CD4-positive, alpha-beta T cell (primary cell): Measurements from ENCODE around the gene FOSB. TPM values are rescaled to one million over a fixed set of nuclear protein-coding genes. Genes with fewer than 3 reads are reported as not detected.

ENCODE experiments used
- ATAC-seq: fragments of 200-7000 bp; cut with Tn5 transposase; one replicate; pipeline ENCODE4 v1.10.0; 2022; ENCODE audit warnings: mild to moderate bottlenecking; ENCODE audit not compliant: poor library complexity
- CTCF ChIA-PET: fragments of 350-600 bp; sonication (Branson Sonifier 250); formaldehyde crosslinking; loops from one replicate; lab custom pipeline; 2021; ENCODE audit warnings: antibody characterized with exemption, inconsistent platforms; lab: Charles Lee
- POLR2A ChIA-PET: fragments of 350-600 bp; sonication (Branson Sonifier 250); formaldehyde crosslinking; loops from one replicate; lab custom pipeline; 2021; ENCODE audit warnings: antibody characterized with exemption, inconsistent platforms; lab: Charles Lee
- DNase-seq, 14 experiments: peaks; one replicate each; pipeline ENCODE4 v3.0.0-alpha.2; 2013 to 2020; ENCODE audit warnings: mixed read lengths in 2 of 14
- H3K27ac ChIP-seq, 2 donors: one replicate each; pipeline versions ENCODE4 v1.5.1 to v1.7.0; 2013; ENCODE audit warnings: low read length in 2 of 2, low read depth in 1 of 2, mild to moderate bottlenecking in 1 of 2
- H3K27me3 ChIP-seq, 2 experiments: 1 replicate in 1 of 2; 2 replicates in 1 of 2; pipeline versions ENCODE4 v1.6.1 to v1.7.0; 2013; ENCODE audit warnings: low read length in 2 of 2, control low read depth in 1 of 2, mild to moderate bottlenecking in 1 of 2, moderate library complexity in 1 of 2; ENCODE audit not compliant: insufficient read depth in 2 of 2, control insufficient read depth in 1 of 2
- H3K36me3 ChIP-seq: one replicate; pipeline ENCODE4 v1.6.1; 2013; ENCODE audit warnings: low read length, control low read depth; ENCODE audit not compliant: insufficient read depth
- H3K4me1 ChIP-seq: one replicate; pipeline ENCODE4 v1.6.1; 2013; ENCODE audit warnings: low read length, control low read depth; ENCODE audit not compliant: insufficient read depth
- H3K4me3 ChIP-seq: one replicate; pipeline ENCODE4 v1.5.1; 2013; ENCODE audit warnings: mild to moderate bottlenecking, low read length, moderate library complexity
- H3K9me3 ChIP-seq, 2 experiments: 1 replicate in 1 of 2; 2 replicates in 1 of 2; pipeline versions ENCODE4 v1.6.1 to v1.7.0; 2013; ENCODE audit warnings: low read length in 2 of 2, mild to moderate bottlenecking in 2 of 2, control low read depth in 1 of 2, moderate library complexity in 1 of 2; ENCODE audit not compliant: control insufficient read depth in 1 of 2, insufficient read depth in 1 of 2
- H3K27ac Mint-ChIP-seq: one replicate; pipeline ENCODE4 v1.8.0; 2020; ENCODE audit warnings: mixed read lengths
- H3K27me3 Mint-ChIP-seq: one replicate; pipeline ENCODE4 v1.8.0; 2021; ENCODE audit warnings: mixed read lengths
- H3K36me3 Mint-ChIP-seq: one replicate; pipeline ENCODE4 v1.8.0; 2021; ENCODE audit warnings: low read depth, mixed read lengths
- H3K4me1 Mint-ChIP-seq: one replicate; pipeline ENCODE4 v1.8.0; 2021; ENCODE audit warnings: low read depth, mixed read lengths
- H3K4me3 Mint-ChIP-seq: one replicate; pipeline ENCODE4 v1.8.0; 2020; ENCODE audit warnings: mild to moderate bottlenecking, mixed read lengths
- H3K9me3 Mint-ChIP-seq: one replicate; pipeline ENCODE4 v1.8.0; 2020; ENCODE audit warnings: mixed read lengths
- CTCF ChIP-seq: fragments of 200-600 bp; IDR thresholded peaks from one replicate; pipeline ENCODE4 v1.8.0; 2022; ENCODE audit warnings: antibody characterized with exemption, mild to moderate bottlenecking
- intact Hi-C, 2 experiments: fragments of 100-400 bp; cut with DNase I in 1 of 2; cut with micrococcal nuclease in 1 of 2; formaldehyde crosslinking; loops; one replicate each; pipeline versions ENCODE4 v1.15.1 to v1.9.0; 2023 to 2025; cut with DNase I, micrococcal nuclease
- total RNA-seq, 174 experiments: library from RNA in 2 of 174; stranded (reverse) in 2 of 174; gene quantifications; one replicate each; pipeline ENCODE4 v1.2.3 and lab custom pipeline; 2021 to 2026

Gene FOSB
- total RNA-seq, 2 experiments from 2014 or later: 422 to 424 TPM

- Histone ChIP-seq H3K9me3 (no peaks in the 10 kb centered on the region), H3K4me1 (peaks cover 49% of the 10 kb centered on the region), H3K4me3 (no peak overlapping the region), H3K36me3 (peaks cover 52% of the 10 kb centered on the region), H3K27ac (peak overlapping the region; percentile 81 to 85), H3K27me3 (no peaks in the 10 kb centered on the region)
- H3K4me3 Mint-ChIP-seq: peak overlapping the region; percentile 20
- ATAC-seq (no peak), DNase-seq (peak in 1 of 14 experiments; percentile 40)
- ChIA-PET CTCF (interaction anchor here (1.2 to 1.5 kb wide), 2 partner anchors 37 to 77 kb away, joined by 3 to 5 read pairs; no protein-coding TSS in a partner anchor), POLR2A (interaction anchor here (1.0 to 1.4 kb wide), 5 partner anchors 17 to 127 kb away, joined by 3 to 7 read pairs (median 3); partner anchors contain the start of gene EML2)
- no peaks in the 10 kb centered on the region for H3K27me3 Mint-ChIP-seq
- H3K4me1 Mint-ChIP-seq: peaks cover 40% of the 10 kb centered on the region
- no peaks in the 10 kb centered on the region for H3K9me3 Mint-ChIP-seq
- intact Hi-C loops: no loop called here
- H3K36me3 Mint-ChIP-seq: peaks cover 40% of the 10 kb centered on the region
- TF ChIP-seq CTCF: no peak
- peak overlapping the region; percentile 75 for H3K27ac Mint-ChIP-seq
Observed at GRCh38 chr19:45515807-45516401, 48.1 kb downstream of the FOSB start.

- no peaks in the 10 kb centered on the region for H3K27me3 ChIP-seq
- ChIA-PET POLR2A (interaction anchor here (1.0 kb wide), 1 partner anchor 125 kb away, joined by 4 read pairs; no protein-coding TSS in a partner anchor), CTCF (no interaction called here)
- TF ChIP-seq CTCF: no peak
- no peaks in the 10 kb centered on the region for H3K27me3 Mint-ChIP-seq
- H3K27ac ChIP-seq: no peak overlapping the region
- DNase-seq (peak in 1 of 14 experiments; percentile 19), ATAC-seq (no peak)
- no peak overlapping the region for H3K4me3 Mint-ChIP-seq
- H3K9me3 ChIP-seq: no peaks in the 10 kb centered on the region
- intact Hi-C loops: no loop called here
- peak overlapping the region; percentile 75 for H3K27ac Mint-ChIP-seq
- H3K36me3 Mint-ChIP-seq: peaks cover 53% of the 10 kb centered on the region
- H3K4me1 Mint-ChIP-seq: peaks cover 29% of the 10 kb centered on the region
- H3K4me1 ChIP-seq: peaks cover 38% of the 10 kb centered on the region
- no peaks in the 10 kb centered on the region for H3K9me3 Mint-ChIP-seq
- H3K4me3 ChIP-seq: no peak overlapping the region
- H3K36me3 ChIP-seq: peaks cover 60% of the 10 kb centered on the region
Observed at GRCh38 chr19:45517238-45517637, 49.4 kb downstream of the FOSB start.

GRCh38 chr19:45517641-45518468, 50.1 kb downstream of the FOSB start:
- CTCF ChIA-PET: no interaction called here
- peaks cover 57% of the 10 kb centered on the region for H3K36me3 Mint-ChIP-seq
- Histone ChIP-seq H3K27me3 (no peaks in the 10 kb centered on the region), H3K9me3 (no peaks in the 10 kb centered on the region), H3K36me3 (peaks cover 65% of the 10 kb centered on the region), H3K4me3 (no peak overlapping the region), H3K4me1 (peaks cover 36% of the 10 kb centered on the region), H3K27ac (no peak overlapping the region)
- H3K4me1 Mint-ChIP-seq: peaks cover 26% of the 10 kb centered on the region
- no peaks in the 10 kb centered on the region for H3K9me3 Mint-ChIP-seq
- ATAC-seq (no peak), DNase-seq (peak in 1 of 14 experiments; percentile 26)
- H3K27ac Mint-ChIP-seq: peak overlapping the region; percentile 75
- POLR2A ChIA-PET: no interaction called here
- intact Hi-C loops: no loop called here
- no peaks in the 10 kb centered on the region for H3K27me3 Mint-ChIP-seq
- no peak overlapping the region for H3K4me3 Mint-ChIP-seq
- no peak for TF ChIP-seq CTCF
